Upper lobe of right lung (tissue), 1 donor: Measurements from ENCODE around the gene PTCH1. TPM values are rescaled to one million over a fixed set of nuclear protein-coding genes. Genes with fewer than 3 reads are reported as not detected.

Source experiments
- ATAC-seq: fragments of 200-7000 bp; cut with Tn5 transposase; one replicate; pipeline ENCODE4 v1.9.1; 2020; ENCODE audit warnings: mild to moderate bottlenecking, moderate library complexity
- DNase-seq: peaks from one replicate; pipeline ENCODE4 v3.0.0-alpha.2; 2020
- H3K27ac ChIP-seq: fragments of 200-600 bp; one replicate; pipeline ENCODE4 v1.8.0; 2022
- H3K27me3 ChIP-seq: fragments of 200-600 bp; one replicate; pipeline ENCODE4 v1.8.0; 2022; ENCODE audit warnings: mild to moderate bottlenecking
- H3K36me3 ChIP-seq: fragments of 200-600 bp; one replicate; pipeline ENCODE4 v1.8.0; 2022
- H3K4me1 ChIP-seq: fragments of 200-600 bp; one replicate; pipeline ENCODE4 v1.8.0; 2022
- H3K4me3 ChIP-seq: fragments of 200-600 bp; one replicate; pipeline ENCODE4 v1.8.0; 2022; ENCODE audit warnings: mild to moderate bottlenecking
- H3K9me3 ChIP-seq: fragments of 200-600 bp; one replicate; pipeline ENCODE4 v1.8.0; 2022
- intact Hi-C: fragments of 100-400 bp; cut with DNase I; formaldehyde crosslinking; loops from one replicate; pipeline ENCODE4 v1.11.0; 2022
- total RNA-seq: library from RNA; stranded (reverse); fragmentation: NEBNext Ultra II Directional; extraction: Animal tissue kit (Norgen Biotek cat#: 25700); gene quantifications from one replicate; pipeline ENCODE4 v1.2.1, GENCODE V29; 2021
- TF ChIP-seq, protein P1 (sequence below): fragments of 200-600 bp; IDR thresholded peaks from one replicate; pipeline ENCODE4 v1.8.0; 2022; ENCODE audit warnings: antibody characterized with exemption
- donor health status: DM: no; HTN: yes; CAD: no; lungs with severe emphysema.

PTCH1 gene
- total RNA-seq, 1 donor from 2014 or later = 25.9 TPM

DNA sequence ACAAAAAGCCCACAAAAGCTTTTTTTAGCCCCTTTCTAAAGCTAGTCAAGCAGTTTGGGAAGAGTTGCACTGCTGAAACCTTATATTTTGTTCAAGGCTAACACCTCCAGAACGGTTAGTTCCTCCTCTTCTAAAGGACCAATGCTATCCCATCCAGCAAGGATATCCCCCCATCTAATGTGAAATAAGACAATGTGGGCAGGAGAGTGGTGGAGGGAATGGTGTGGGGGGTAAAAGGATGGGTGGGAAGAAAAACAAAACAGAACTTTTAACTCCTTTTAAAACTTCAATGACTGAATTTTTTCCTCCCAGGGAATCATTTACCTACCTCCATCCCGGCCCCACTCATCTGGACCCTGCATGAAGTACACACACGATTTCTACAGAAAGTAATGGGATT is 21.2 kb downstream of the PTCH1 start:
- intact Hi-C loops = no loop called here
- Histone ChIP-seq H3K36me3 (no peaks in the 10 kb centered on the region), H3K9me3 (no peaks in the 10 kb centered on the region), H3K4me3 (no peak overlapping the region), H3K27me3 (no peaks in the 10 kb centered on the region), H3K4me1 (peaks cover 32% of the 10 kb centered on the region), H3K27ac (no peak overlapping the region)
- no peak for ATAC-seq
- DNase-seq = no peak
- TF ChIP-seq, protein P1, sequence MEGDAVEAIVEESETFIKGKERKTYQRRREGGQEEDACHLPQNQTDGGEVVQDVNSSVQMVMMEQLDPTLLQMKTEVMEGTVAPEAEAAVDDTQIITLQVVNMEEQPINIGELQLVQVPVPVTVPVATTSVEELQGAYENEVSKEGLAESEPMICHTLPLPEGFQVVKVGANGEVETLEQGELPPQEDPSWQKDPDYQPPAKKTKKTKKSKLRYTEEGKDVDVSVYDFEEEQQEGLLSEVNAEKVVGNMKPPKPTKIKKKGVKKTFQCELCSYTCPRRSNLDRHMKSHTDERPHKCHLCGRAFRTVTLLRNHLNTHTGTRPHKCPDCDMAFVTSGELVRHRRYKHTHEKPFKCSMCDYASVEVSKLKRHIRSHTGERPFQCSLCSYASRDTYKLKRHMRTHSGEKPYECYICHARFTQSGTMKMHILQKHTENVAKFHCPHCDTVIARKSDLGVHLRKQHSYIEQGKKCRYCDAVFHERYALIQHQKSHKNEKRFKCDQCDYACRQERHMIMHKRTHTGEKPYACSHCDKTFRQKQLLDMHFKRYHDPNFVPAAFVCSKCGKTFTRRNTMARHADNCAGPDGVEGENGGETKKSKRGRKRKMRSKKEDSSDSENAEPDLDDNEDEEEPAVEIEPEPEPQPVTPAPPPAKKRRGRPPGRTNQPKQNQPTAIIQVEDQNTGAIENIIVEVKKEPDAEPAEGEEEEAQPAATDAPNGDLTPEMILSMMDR = no peak

DNA sequence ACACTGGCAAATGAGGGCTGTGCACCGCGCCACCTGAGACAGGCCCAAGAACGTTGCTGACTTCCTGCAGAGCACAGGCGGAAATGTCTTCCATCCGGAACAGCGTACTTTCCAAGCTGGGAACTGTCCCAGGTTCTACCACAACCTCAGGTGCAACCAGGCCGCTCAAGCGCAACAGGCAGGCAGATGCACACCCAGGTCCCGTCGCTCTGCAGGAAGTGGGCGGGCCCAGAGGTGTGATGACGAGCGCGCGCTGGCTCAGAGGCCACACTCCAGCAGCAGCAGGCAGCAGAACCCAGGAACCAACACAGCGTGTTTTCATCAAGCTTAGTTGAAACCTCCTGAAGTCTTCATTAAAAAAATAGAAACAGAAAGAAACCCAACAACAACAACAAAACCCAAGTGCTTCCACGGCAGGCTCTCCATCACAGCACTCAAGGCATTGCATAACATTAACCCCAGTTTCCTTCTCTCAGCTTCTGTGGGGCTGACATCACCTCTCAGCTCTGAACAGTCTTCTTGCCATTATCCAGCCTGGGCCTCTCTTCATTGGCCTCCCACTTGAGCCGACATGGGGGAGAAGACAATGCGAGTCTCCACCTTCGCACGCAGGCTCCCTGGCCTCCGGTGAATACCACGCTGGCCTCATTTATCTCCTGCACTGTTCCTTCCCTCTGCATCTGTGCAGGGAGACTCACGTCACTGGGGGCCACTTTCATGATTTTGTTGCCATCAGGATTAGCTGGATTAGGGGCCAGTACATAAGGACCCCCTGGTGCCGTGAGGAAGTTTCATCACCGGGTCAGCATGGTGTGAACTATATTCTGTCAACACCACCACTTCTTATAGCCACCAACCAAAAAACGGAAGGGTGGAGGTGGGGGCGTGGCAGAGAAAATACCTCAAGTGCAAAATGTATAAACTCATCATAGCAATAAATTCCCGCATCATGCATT is 22.1 kb downstream of the PTCH1 start:
- H3K27ac ChIP-seq = no peak overlapping the region
- DNase-seq = no peak
- H3K27me3 ChIP-seq = no peaks in the 10 kb centered on the region
- no peak overlapping the region for H3K4me3 ChIP-seq
- peak; percentile 66 for ATAC-seq
- no peaks in the 10 kb centered on the region for H3K9me3 ChIP-seq
- H3K36me3 ChIP-seq = no peaks in the 10 kb centered on the region
- TF ChIP-seq, protein P1 = no peak
- H3K4me1 ChIP-seq = peaks cover 31% of the 10 kb centered on the region
- intact Hi-C loops = no loop called here

GRCh38 chr9:95494022-95494415 is 22.8 kb downstream of the PTCH1 start:
- Histone ChIP-seq H3K27ac (no peak overlapping the region), H3K36me3 (no peaks in the 10 kb centered on the region), H3K27me3 (no peaks in the 10 kb centered on the region), H3K4me3 (no peak overlapping the region), H3K9me3 (no peaks in the 10 kb centered on the region), H3K4me1 (peaks cover 24% of the 10 kb centered on the region)
- intact Hi-C loops = no loop called here
- peak; percentile 24 for ATAC-seq
- DNase-seq = no peak
- TF ChIP-seq, protein P1 = no peak

DNA sequence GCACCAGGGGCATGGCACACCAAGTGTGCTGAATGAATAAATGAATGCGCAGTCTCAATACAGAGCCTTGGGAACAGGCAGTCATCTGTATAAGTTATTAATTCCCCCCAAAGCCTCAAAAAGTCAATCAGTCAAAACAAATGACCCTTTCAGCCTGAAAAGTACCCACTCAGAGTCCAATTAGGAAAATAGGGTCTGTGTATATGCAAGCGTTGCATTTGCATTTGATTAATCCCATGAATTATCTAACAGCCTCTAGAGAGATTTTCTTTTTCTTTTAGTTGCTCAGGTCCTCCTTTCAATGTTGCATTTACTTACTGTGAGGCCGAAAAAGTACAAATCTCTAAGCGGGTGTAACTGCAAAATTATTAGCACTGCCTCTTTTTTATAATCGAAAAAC is 23.4 kb downstream of the PTCH1 start:
- DNase-seq (no peak), ATAC-seq (no peak)
- no peaks in the 10 kb centered on the region for H3K27me3 ChIP-seq
- no peak overlapping the region for H3K27ac ChIP-seq
- TF ChIP-seq, protein P1 = no peak
- H3K9me3 ChIP-seq = no peaks in the 10 kb centered on the region
- no peaks in the 10 kb centered on the region for H3K36me3 ChIP-seq
- H3K4me3 ChIP-seq = no peak overlapping the region
- peaks cover 18% of the 10 kb centered on the region for H3K4me1 ChIP-seq
- intact Hi-C loops = no loop called here

- Histone ChIP-seq H3K27me3 (no peaks in the 10 kb centered on the region), H3K36me3 (no peaks in the 10 kb centered on the region), H3K27ac (no peak overlapping the region), H3K4me1 (peaks cover 6% of the 10 kb centered on the region), H3K4me3 (no peak overlapping the region), H3K9me3 (no peaks in the 10 kb centered on the region)
- DNase-seq = no peak
- TF ChIP-seq, protein P1 = no peak
- no peak for ATAC-seq
- intact Hi-C loops = no loop called here
Measured at GRCh38 chr9:95491543-95492320, 25.0 kb downstream of the PTCH1 start.
